Measurements from ENCODE around the gene AMACR.
A peak's percentile ranks its signal among the peaks of the same experiment; 100 is the strongest.

AMACR gene

DNA sequence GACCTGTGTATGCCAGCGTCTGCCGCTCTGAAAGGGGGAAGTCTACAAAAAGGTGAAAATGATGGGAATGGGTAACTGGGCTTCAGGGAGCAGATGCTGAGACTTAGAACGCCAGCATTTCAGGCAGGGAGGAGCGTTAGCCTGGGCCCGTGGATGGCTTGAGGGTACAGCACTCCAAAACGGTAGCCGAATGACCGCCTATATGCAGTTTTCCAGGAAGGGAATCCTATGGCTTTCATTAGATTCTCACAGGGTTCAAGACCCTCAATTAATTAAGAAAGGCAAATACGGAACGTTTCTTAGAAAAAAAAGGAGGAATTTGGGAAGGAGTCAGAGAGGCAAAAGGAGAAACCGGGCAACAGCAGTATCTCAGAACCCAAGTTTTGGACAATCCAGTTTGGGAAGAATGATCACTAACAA, 639 bp downstream of the AMACR start:
- DNase-seq (ENCODE audit: low read depth): no peak

DNA sequence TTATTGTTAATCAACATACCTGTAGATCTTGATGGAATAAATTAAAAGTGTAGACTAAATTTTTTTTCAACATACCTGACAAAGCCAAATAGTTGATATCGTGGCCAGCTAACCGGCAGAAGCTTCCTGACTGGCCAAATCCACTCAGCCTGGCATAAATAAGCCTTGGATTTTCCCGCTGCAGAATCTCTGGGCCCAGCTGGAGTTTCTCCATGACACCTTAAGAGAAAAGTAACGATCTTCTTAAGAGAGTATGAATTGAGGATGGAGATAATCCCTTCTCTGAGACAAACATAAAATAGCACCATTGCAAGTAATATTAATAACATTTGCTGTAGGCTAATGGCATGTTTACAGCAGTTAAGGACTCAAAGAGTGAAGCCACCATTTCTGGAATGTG, 2.2 kb downstream of the AMACR start:
- no peak for DNase-seq (ENCODE audit: low read depth)

DNA sequence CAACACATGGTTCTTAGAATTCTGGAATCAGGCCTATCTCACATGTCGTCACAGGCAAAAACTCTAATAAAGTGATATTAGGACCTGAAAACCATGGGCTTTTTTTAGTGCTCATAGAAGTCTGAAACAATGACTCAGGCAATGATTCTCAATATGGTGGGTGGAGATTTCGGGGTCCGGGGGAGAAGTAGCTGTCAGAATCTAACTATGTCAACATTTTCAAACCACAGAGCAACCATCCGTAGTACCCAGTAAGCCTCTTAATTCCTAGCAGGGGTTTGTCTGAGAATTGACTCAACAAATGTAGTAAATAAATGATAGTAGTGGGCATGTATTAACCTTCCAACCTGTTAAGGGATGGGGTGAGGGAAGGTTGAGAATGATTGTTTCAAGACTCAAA, 2.6 kb downstream of the AMACR start:
- no peak for DNase-seq (ENCODE audit: low read depth)

DNA sequence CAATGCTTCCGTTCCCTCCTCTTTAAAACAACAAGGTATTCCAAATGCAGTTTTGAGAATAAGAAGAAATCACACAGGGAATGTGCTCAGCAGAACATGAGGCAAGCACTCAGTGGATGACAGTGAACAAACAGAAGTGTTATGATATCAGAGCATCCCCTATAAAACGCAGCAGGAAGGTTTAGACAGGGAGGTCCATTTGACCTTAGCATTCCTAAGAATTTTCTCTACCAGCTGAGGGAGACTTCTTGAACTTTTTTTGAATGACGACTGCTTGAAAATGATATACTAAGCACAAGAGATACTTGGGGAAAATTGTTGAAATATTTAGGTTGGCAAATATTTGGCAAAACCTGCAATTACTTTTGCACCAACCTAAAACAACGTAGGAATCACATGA, 3.9 kb downstream of the AMACR start:
- no peak for DNase-seq (ENCODE audit: low read depth)

DNA sequence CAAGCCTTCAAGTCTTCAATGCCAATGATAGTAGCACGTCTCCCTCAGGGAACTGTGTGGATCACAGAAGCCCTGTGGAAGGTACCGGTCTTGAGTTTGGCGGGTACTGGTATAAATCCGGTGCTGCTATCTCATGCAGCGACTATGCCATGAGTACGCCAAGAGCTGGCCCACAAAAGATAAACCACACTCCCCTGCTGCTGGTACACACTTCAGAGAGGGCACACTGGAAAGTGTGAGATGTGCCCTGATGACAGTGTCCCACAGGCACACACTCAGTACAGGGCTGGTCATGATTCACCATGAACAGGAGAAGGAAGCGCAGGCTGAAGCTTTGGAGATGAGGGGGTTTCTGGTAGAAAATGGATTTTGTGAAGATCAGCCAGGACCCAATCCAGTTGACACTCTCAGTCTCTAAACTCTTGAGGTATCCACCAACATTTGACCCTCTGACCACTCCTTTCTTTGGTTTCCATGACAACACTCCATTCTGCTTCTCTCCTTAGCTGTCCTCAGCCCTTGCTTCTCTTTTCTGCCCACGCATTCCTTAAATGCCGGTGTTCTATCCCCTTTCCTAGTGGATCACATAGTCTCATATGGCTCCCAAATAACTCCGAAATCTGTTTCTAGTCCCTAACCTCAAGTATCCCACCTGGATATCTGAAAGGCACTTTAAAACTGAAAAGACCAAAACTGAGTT, 5.1 kb downstream of the AMACR start:
- DNase-seq (ENCODE audit: low read depth): no peak

DNA sequence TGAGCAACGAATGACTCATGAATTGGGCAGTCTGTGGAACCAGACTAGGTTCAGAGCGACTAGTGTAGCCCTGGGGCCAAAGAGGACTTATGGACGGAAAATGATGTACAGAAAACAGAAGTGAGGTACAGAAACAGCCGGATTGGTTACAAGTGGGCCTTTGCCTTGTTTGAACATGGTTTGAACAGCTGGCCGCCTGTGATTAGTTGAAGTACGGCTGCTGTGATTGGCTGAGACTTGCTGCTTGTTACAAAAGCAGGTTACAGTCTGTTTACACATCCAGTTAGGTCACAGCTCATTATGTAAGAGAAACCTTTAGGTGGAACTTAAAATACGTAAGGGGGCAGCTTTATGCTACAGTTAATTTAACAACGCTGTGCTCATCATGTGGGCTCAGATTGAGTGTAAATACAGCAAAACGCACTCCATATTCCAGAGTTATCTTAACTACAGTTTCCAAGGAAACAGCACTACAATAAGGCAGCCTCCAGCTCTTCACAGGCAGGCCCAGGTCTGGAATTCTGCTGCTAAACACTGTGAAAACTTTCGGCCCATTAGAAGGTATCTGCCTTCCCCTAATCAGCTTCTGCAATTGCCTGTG, 6.5 kb downstream of the AMACR start:
- no peak for DNase-seq (ENCODE audit: low read depth)

DNA sequence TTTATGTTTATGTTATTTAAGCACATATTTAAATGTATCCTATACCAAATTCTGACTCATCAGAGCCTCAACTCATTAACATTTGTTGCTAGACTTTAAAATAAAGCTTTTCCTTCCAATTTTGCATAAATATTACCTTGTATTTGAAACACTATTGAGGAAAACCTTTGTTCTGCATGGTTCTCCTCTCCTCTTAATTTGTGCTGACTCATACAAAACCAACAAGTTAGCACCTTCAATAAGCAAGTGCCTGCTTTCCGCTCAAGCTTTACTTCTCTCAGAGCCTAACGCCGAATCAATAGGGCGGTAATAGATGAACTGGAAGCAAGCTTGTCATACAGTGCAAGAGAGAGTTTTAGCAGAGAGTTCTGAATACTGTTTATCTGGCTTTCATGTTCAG, 7.9 kb downstream of the AMACR start:
- no peak for DNase-seq (ENCODE audit: low read depth)

DNA sequence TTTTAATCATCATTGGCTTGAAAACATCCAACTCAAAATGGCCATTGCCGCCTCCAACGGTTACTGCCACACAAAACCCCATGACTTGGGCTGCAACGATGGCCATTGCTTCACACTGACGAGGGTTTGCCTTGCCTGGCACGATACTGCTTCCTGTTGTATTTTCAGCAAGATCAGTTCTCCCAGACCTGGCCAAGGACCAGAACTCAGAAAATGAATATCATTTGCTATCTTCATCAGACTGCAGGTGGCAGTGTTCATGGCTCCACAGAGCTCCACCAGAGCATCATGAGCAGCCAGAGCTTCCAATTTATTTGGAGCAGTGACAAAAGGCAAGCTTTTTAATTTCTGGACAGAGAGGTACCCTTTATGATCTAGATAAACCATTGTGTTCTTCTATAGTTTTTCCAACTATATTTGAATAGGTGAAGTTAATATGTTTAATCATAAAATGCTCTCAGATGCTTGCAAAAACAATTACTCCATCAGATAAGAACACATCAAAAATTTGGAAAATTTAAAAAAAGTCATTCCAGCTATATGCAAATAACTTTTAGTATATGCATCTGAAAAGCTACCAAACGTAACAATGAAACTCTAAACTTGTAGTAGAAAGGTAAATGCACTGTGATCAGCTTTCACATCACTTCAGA, 10.4 kb downstream of the AMACR start:
- DNase-seq (ENCODE audit: low read depth): peak; percentile 76

DNA sequence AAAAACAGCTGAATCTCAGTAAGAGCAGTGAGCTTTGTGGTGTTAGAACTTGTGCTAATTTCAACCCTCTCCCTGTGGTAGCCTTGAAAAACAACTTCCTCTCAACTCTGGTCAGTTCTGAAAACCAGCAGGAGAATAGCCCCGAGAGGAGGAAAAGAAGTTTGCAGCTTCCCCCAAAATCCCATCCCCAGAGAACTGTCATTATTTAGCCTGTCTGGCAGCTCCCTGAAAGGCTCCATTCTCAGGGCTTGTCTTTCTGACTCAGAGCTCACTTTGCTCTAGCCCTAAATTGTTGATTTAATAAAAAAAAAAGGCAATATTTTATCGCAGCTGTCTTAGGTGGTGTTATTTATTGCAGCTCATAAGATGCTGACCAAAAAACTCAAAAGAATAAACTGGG, 12.0 kb downstream of the AMACR start:
- DNase-seq (ENCODE audit: low read depth): no peak

DNA sequence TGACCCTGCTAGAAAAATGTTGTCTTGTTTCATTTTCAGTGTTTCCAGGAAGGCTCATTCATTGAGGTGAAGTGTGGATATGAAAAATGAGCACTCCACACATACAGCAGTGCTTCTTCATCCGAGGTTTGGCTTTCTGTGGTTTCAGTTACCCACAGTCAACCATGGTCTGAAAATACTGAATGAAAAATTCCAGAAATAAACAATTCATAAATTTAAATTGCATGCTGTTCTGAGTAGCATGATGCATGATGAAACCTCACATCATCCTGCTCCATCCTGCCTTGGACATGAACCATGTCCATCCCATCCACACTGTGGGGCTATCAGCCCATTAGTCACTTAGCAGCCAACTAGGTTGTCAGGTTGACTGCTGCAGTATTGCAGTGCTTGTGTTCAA, 13.0 kb downstream of the AMACR start:
- DNase-seq (ENCODE audit: low read depth): peak; percentile 36

DNA sequence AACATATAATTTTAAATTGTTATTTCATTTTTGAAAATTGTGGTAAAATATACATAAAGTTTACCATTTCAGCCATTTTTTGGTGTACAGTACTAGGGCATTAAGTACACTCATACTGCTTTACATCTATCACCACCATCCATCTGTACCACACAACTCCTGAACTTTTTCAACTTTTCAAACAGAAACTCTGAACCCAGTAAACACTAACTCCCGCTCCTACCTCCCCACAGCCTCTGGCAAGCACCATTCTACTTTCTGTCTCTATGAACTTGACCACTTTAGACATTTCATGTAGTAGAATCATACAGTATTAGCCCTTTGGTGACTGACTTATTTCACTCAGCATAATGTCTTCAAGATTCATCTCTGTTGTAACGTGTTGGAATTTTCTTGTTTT, 15.0 kb downstream of the AMACR start:
- DNase-seq (ENCODE audit: low read depth): no peak

DNA sequence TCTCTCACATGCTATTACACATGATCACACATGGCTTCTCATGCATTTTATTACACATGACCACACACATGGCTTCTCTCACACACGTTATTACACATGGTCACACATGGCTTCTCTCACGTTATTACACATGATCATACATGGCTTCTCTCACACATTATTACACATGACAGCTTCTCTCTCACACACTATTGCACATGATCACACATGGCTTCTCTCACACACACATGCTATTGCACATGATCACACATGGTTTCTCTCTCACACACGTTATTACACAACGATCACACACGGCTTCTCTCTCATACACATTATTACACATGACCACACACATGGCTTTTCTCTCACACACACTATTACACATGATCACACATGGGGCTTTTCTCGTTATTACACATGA, 22.4 kb downstream of the AMACR start:
- DNase-seq (ENCODE audit: low read depth): no peak

DNA sequence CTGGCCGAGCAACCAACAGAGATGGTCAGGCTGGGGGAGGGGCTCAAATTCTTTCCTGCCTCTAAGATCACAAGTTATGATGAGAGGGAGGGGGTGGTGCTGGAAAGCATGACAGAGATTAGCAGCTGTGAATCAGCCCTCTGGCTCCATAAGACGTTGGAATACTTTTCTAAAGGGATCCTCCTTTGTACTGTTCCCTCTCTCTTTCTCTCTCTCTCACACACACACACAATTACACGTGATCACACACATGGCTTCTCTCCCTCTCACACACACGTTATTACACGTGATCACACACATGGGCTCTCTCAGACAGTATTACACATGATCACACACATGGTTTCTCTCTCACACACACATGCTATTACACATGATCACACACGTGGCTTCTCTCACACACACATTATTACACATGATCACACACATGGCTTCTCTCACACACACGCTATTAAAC, 23.2 kb downstream of the AMACR start, which contains the start of gene SLC45A2:
TSS of gene SLC45A2 (minus strand) at position 23 of the 454 bp plus-strand sequence. CDS start 110 bp downstream, outside the sequence.
- DNase-seq (ENCODE audit: low read depth): no peak

DNA sequence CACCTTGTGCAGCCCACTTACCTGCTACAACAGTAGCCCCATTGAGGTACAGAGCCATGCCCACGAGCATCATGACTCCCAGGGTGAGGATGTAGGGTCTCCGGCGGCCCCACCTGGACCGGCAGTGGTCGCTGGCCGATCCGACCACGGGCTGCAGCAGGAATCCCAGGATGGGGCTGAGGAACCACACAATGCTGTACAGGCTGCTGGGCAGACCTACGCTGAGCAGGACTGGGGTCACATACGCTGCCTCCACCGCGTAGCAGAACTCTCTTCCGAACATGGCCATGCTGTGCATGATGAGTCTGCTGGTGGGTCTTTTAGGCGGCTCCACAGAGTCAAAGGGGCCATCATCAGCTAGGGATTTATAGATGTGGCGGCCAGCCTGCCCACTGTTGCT, 23.7 kb downstream of the AMACR start:
- no peak for DNase-seq (ENCODE audit: low read depth)

DNA sequence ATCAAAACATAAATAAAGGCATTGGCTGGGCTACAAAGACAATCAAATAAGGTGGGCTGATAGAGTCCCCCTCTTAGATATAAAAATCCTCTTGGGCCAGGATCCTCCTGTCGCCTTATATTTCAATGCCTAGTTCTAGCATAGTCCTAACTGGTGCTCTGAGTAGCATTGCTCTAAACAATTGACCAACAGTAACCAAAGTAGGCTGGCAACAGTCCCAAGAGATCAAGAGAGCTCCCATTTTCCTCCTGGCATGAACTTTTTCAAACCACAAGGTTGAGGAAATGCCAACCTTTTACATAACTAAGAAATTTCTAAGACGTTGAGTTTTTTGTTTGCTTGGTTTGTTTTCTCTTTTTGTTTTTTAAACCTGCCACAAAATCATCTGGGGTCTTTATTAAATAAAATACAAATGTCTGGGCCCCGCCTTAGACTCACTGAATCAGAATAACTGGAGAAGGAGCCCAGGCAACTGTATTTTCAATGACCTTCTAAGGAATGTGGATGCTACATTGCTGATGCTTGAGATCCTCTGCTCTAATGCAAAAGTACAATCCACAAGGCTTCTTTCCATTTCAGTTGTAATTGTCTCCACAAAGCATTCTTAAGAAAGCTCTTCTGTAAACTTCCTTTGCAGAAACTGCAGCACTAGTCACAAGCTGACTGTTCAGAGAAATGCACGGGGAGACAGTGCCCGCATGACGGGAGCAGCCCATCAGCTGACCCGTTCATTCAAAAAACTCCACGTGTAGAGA, 26.3 kb downstream of the AMACR start:
- DNase-seq (ENCODE audit: low read depth): peak; percentile 45

DNA sequence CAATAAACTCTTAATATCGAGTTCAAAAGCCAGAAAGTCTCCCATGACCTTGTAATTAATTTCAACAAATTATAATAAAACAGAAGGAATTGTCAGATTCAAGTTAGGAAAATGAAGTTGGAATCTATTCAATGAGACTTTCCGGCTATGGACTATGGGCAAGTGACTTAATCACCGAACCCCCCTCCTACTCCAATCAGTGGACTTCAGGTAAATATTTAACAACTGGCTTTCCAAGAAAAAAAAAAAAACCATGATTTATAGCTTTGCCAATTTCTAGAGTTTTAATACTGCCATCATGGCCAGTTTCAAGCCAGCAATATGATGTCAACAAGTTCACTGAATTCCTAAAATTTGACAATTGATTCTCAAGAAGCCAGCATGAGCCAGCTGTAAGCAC, 27.8 kb downstream of the AMACR start:
- no peak for DNase-seq (ENCODE audit: low read depth)

DNA sequence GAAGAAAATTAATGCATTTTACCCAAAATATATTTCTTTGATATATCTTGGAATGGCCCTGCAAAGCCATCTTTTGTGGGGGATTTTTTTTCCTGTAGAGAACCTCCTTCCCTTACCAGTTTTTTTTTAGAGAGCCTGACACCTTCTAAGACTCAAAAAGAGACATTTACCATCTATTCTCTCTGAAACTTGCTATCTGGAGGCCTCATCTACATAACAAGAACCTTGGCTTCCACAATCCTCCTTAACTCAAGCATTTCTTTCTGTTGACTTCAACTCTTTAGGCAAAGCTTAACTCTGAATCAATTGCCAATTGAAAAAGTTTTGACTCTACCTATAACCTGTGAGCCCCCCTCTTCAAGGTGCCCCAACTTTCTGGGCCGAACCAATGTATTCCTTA, 29.5 kb downstream of the AMACR start:
- no peak for DNase-seq (ENCODE audit: low read depth)

DNA sequence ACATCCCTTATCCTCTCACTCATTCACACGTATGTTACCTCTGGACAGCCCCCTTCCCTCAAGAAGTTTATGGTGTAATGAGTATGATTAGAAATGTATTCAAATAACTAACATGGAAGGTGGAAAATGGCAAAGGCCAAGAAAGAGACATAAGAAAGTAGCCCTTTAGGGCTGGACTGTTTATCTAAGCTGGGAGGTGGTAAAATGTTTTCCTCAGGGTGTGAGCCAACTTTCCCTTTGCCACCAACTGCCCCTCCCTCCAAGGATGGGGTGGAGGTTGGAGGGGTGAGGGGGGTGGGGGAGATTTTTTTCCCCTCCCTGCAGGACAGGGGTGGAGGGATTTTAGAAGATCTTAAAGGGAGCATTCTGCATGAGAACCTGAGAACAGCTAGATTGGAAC, 31.5 kb downstream of the AMACR start:
- DNase-seq (ENCODE audit: low read depth): no peak

DNA sequence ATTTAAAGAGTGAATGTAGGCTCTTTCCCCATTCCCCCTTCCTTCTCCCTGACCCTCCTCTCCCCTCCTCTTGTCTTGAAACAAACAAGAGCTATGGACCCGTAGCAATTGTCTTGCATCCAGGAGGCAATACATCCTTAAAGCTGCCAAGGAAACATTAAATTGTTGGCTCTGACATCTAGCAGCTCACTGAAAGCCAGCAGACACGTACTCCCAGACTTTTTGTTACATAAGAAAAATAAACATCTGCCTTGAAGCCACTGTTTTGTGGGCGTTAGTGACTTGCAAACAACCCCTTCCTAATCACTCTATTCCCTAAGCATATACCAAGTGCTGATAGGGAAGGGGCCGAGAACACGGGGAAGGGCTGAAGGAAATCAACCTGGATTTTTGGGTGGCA, 32.0 kb downstream of the AMACR start:
- no peak for DNase-seq (ENCODE audit: low read depth)

DNA sequence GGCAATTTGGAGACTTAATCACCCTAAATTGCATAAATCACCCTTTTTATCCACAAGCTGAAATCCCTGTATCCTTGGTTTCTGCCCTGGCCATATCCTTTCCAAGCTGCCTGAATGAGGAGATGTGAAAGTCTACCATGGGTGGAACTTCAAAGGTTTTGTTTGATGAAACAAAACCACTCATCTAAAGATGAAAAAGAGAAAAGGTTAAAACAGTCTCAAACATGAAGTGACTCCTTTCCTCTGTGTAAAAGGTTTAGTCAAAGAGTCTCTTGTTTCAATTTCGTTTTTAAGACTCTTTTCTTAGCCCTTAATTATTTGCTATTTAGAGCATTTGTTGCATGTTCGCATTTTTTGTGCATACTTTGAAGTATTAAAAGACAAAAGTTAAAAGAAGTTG, 34.6 kb downstream of the AMACR start:
- DNase-seq (ENCODE audit: low read depth): no peak

DNA sequence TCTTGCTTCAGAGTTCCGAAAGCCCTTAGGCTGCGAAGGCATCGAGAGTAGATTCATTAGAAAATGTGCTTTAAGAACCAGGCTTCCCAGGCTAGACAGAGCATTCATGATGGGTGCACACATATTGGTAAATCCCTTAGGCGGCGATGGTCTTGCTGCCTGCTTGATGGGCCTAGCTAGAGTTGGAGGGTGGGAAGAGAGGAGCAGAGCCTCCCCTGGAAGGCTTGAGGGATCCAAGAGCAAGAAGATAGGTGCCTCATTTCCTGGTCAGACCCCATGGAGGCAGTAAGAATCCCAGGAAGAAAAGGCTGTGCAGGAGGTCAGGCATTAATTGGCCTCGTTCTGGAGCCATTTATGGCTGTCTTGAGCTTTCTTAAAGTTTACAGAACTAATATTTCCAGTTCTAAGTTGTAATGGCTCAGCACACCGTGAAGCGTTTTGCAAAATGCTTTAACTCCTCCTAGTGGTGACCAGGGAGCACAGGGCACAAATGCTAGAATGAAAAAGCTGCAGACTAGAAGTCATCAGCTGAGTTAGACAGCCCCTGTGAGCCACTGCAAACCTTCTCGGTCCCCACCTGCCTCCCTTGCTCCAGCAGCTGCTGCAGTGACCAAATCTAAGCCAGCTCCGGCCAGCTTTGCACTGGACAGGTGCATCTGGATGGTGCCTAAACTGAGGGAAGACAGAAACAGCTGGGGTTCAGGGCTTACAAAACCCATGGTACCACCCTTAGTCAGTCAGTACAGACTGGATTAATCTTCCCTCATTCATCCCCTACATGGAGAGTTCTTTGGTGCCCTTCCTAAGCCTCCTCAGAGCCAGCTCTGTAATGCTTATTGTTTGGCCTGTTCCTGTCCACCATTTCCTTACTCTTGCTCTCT, 38.0 kb downstream of the AMACR start:
- DNase-seq (ENCODE audit: low read depth): no peak

All from GM04503 (cell line).